ENCODE measurements around the gene UTP11.
"Not testable (repeated sequence)": the region's sequence is repeated elsewhere in the genome, so short reads cannot be mapped to it uniquely, and the experiment has no call there.

UTP11 gene

GRCh38 chr1:38012363-38013226, at the start of gene UTP11:
Gene UTP11 (plus strand): TSS chr1:38012734. CDS start chr1:38012803, 69 bp downstream.
- ATAC-seq (replicated peaks) (peak; percentile 96 to 97), DNase-seq (peak; percentile 89)
- H3K27ac Mint-ChIP-seq, result peak within 1 kb of the TSS; percentile 98
- peak within 1 kb of the TSS; percentile 89 to 99 for H3K4me3 Mint-ChIP-seq
- peaks cover 1 to 27% of the 10 kb centered on the region in 2 donors for H3K36me3 Mint-ChIP-seq
- H3K9me3 Mint-ChIP-seq, result peaks cover 0 to 4% of the 10 kb centered on the region in 2 donors
- peaks cover 23 to 34% of the 10 kb centered on the region in 2 donors for H3K4me1 Mint-ChIP-seq
- no peaks in the 10 kb centered on the region for H3K27me3 Mint-ChIP-seq

GRCh38 chr1:37964106-37964505, 48.4 kb upstream of the UTP11 start:
- H3K9me3 Mint-ChIP-seq; DNase-seq; H3K27ac Mint-ChIP-seq; H3K4me1 Mint-ChIP-seq; ATAC-seq (replicated peaks); H3K4me3 Mint-ChIP-seq; H3K27me3 Mint-ChIP-seq: not testable (repeated sequence)
- H3K36me3 Mint-ChIP-seq, result peaks cover 38 to 49% of the 10 kb centered on the region in 2 donors

GRCh38 chr1:37965301-37965700, 47.2 kb upstream of the UTP11 start:
- H3K4me1 Mint-ChIP-seq, result no peaks in the 10 kb centered on the region
- H3K36me3 Mint-ChIP-seq, result peaks cover 42 to 53% of the 10 kb centered on the region in 2 donors
- ATAC-seq (replicated peaks), result no peak
- H3K4me3 Mint-ChIP-seq, result no peak overlapping the region
- H3K27me3 Mint-ChIP-seq, result no peaks in the 10 kb centered on the region
- H3K9me3 Mint-ChIP-seq, result no peaks in the 10 kb centered on the region
- DNase-seq, result no peak
- H3K27ac Mint-ChIP-seq, result no peak overlapping the region

GRCh38 chr1:37973684-37974083, 38.9 kb upstream of the UTP11 start:
- not testable (repeated sequence) for H3K27ac Mint-ChIP-seq; H3K27me3 Mint-ChIP-seq; ATAC-seq (replicated peaks); DNase-seq; H3K4me3 Mint-ChIP-seq; H3K9me3 Mint-ChIP-seq
- Mint-ChIP-seq H3K4me1 (peaks cover 4 to 15% of the 10 kb centered on the region in 2 donors), H3K36me3 (peaks cover 65 to 67% of the 10 kb centered on the region in 2 donors)

- Mint-ChIP-seq H3K27ac (peak overlapping the region; percentile 26), H3K9me3 (peaks cover 0 to 5% of the 10 kb centered on the region in 2 donors), H3K27me3 (no peaks in the 10 kb centered on the region), H3K4me3 (no peak overlapping the region), H3K36me3 (peaks cover 63 to 68% of the 10 kb centered on the region in 2 donors), H3K4me1 (peaks cover 4 to 15% of the 10 kb centered on the region in 2 donors)
- DNase-seq (no peak), ATAC-seq (replicated peaks) (no peak)
These were observed 38.0 kb upstream of the UTP11 start for GRCh38 chr1:37974567-37974966.

- not testable (repeated sequence) for H3K4me3 Mint-ChIP-seq, H3K9me3 Mint-ChIP-seq, DNase-seq, H3K27me3 Mint-ChIP-seq
- H3K27ac Mint-ChIP-seq, result peak overlapping the region; percentile 26
- peaks cover 64 to 68% of the 10 kb centered on the region in 2 donors for H3K36me3 Mint-ChIP-seq
- H3K4me1 Mint-ChIP-seq, result peaks cover 4 to 15% of the 10 kb centered on the region in 2 donors
- peak in 1 of 2 donors; percentile 31 for ATAC-seq (replicated peaks)
These were observed 37.5 kb upstream of the UTP11 start for GRCh38 chr1:37975083-37975482.

- Mint-ChIP-seq H3K27me3 (no peaks in the 10 kb centered on the region), H3K36me3 (peaks cover 50 to 54% of the 10 kb centered on the region in 2 donors), H3K4me3 (no peak overlapping the region), H3K9me3 (peaks cover 0 to 5% of the 10 kb centered on the region in 2 donors), H3K27ac (no peak overlapping the region), H3K4me1 (peaks cover 2 to 10% of the 10 kb centered on the region in 2 donors)
- ATAC-seq (replicated peaks), result no peak
- DNase-seq, result no peak
These were observed 34.0 kb upstream of the UTP11 start for GRCh38 chr1:37978541-37978940.

- Mint-ChIP-seq H3K4me3 (no peak overlapping the region), H3K36me3 (peaks cover 39 to 44% of the 10 kb centered on the region in 2 donors), H3K27me3 (no peaks in the 10 kb centered on the region), H3K9me3 (no peaks in the 10 kb centered on the region), H3K4me1 (peaks cover 0 to 1% of the 10 kb centered on the region in 2 donors), H3K27ac (no peak overlapping the region)
- DNase-seq, result no peak
- no peak for ATAC-seq (replicated peaks)
These were observed 29.0 kb upstream of the UTP11 start for GRCh38 chr1:37983546-37983945.

GRCh38 chr1:37987679-37988078, 24.9 kb upstream of the UTP11 start:
- no peaks in the 10 kb centered on the region for H3K9me3 Mint-ChIP-seq
- H3K27ac Mint-ChIP-seq, result no peak overlapping the region
- H3K27me3 Mint-ChIP-seq, result no peaks in the 10 kb centered on the region
- ATAC-seq (replicated peaks) (no peak), DNase-seq (no peak)
- peaks cover 15 to 19% of the 10 kb centered on the region in 2 donors for H3K36me3 Mint-ChIP-seq
- peaks cover 5 to 8% of the 10 kb centered on the region in 2 donors for H3K4me1 Mint-ChIP-seq
- H3K4me3 Mint-ChIP-seq, result no peak overlapping the region

GRCh38 chr1:37989361-37989930, 23.1 kb upstream of the UTP11 start:
- Mint-ChIP-seq H3K27me3 (no peaks in the 10 kb centered on the region), H3K4me3 (peak overlapping the region; percentile 89 to 95), H3K4me1 (peaks cover 5 to 8% of the 10 kb centered on the region in 2 donors), H3K36me3 (peaks cover 12 to 14% of the 10 kb centered on the region in 2 donors), H3K9me3 (no peaks in the 10 kb centered on the region), H3K27ac (peak overlapping the region; percentile 95)
- ATAC-seq (replicated peaks) (peak; percentile 48 to 50), DNase-seq (no peak)

- peaks cover 0 to 15% of the 10 kb centered on the region in 2 donors for H3K36me3 Mint-ChIP-seq
- no peaks in the 10 kb centered on the region for H3K9me3 Mint-ChIP-seq
- no peaks in the 10 kb centered on the region for H3K27me3 Mint-ChIP-seq
- H3K27ac Mint-ChIP-seq, result peak overlapping the region; percentile 42
- no peak for DNase-seq
- peaks cover 17 to 33% of the 10 kb centered on the region in 2 donors for H3K4me1 Mint-ChIP-seq
- no peak for ATAC-seq (replicated peaks)
- H3K4me3 Mint-ChIP-seq, result peak overlapping the region; percentile 64 to 82
These were observed 17.5 kb upstream of the UTP11 start for GRCh38 chr1:37994886-37995566.

- ATAC-seq (replicated peaks) (peak; percentile 64 to 77), DNase-seq (no peak)
- H3K27ac Mint-ChIP-seq, result no peak overlapping the region
- H3K27me3 Mint-ChIP-seq, result no peaks in the 10 kb centered on the region
- peak overlapping the region; percentile 73 to 82 for H3K4me3 Mint-ChIP-seq
- no peaks in the 10 kb centered on the region for H3K9me3 Mint-ChIP-seq
- peaks cover 0 to 15% of the 10 kb centered on the region in 2 donors for H3K36me3 Mint-ChIP-seq
- peaks cover 19 to 36% of the 10 kb centered on the region in 2 donors for H3K4me1 Mint-ChIP-seq
These were observed 16.7 kb upstream of the UTP11 start for GRCh38 chr1:37995751-37996345.

GRCh38 chr1:37997256-37998088, 15.1 kb upstream of the UTP11 start:
- no peak overlapping the region for H3K4me3 Mint-ChIP-seq
- peaks cover 21 to 44% of the 10 kb centered on the region in 2 donors for H3K4me1 Mint-ChIP-seq
- H3K9me3 Mint-ChIP-seq, result no peaks in the 10 kb centered on the region
- no peaks in the 10 kb centered on the region for H3K27me3 Mint-ChIP-seq
- ATAC-seq (replicated peaks) (no peak), DNase-seq (no peak)
- H3K27ac Mint-ChIP-seq, result peak overlapping the region; percentile 68
- peaks cover 1 to 15% of the 10 kb centered on the region in 2 donors for H3K36me3 Mint-ChIP-seq

Measured in stimulated activated naive B cell treated with anti-CD40 and anti-IgM and Interleukin-4, amounts not matched to agents 10 μg/mL and 1 μg/mL and 100 μg/mL, for 72 hours (primary cell).